GM12873 (cell line): ENCODE data around the gene RDH14.

Source experiments
- CTCF ChIP-seq: IDR thresholded peaks from 2 replicates; pipeline ENCODE4 v1.5.1; 2012; ENCODE audit warnings: low read depth, mild to moderate bottlenecking, moderate library complexity, low read length, control low read depth; ENCODE audit not compliant: insufficient read depth; ENCODE audit errors: missing control alignments

RDH14 gene

GRCh38 chr2:18560031-18560796 lies at the start of gene RDH14:
Gene RDH14, minus strand, starts transcription at chr2:18560653. Its CDS starts 81 bp downstream, at chr2:18560572.
- no peak for TF ChIP-seq CTCF

- no peak for TF ChIP-seq CTCF
These were observed 49.6 kb upstream of the RDH14 start for GRCh38 chr2:18610090-18610489.

- no peak for TF ChIP-seq CTCF
These were observed 44.7 kb upstream of the RDH14 start for GRCh38 chr2:18605115-18605514.

GRCh38 chr2:18604531-18604885 lies 44.1 kb upstream of the RDH14 start:
- no peak for TF ChIP-seq CTCF

GRCh38 chr2:18603854-18604530 lies 43.5 kb upstream of the RDH14 start:
- no peak for TF ChIP-seq CTCF

- TF ChIP-seq CTCF: no peak
These were observed 41.8 kb upstream of the RDH14 start for GRCh38 chr2:18602298-18602697.

- TF ChIP-seq CTCF: no peak
These were observed 39.8 kb upstream of the RDH14 start for GRCh38 chr2:18600255-18600613.
